ENCODE measurements around the gene UMAD1. TPM values are rescaled to one million over a fixed set of nuclear protein-coding genes. Genes with fewer than 3 reads are reported as not detected.

The UMAD1 gene
- polyA plus RNA-seq, 1 of the 3 experiments (the other 2 are of a cell fraction): 13.9 TPM

DNA sequence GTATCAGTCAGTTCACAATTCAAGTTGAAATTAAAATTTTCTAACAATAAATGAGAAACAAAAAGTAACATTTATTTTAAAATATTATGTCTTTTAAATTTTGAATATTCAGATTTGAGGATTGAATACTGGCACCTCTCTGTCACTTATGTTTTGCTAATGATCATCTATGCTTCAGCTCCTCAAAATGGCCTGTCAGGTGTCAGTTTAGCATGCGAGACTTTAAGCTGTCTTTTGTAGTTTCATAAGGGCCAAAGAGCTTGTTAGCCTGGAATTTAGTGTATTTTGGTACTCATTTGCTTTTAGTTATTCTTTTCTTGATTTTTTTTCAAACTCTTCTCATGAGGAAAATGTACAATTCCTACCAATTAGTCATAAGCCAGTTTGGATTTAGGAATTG is 179.9 kb downstream of the UMAD1 start:
- no peaks in the 10 kb centered on the region for H3K9me3 ChIP-seq
- TF ChIP-seq TEAD4 (IDR thresholded peaks at IDR 0.05; ENCODE audit: borderline replicate concordance, insufficient read depth) (no peak), FOXJ3 (CRISPR knock-in tag; IDR thresholded peaks at IDR 0.05) (no peak)
- ChIA-PET POLR2A (interaction anchor here (0.6 kb wide), 1 partner anchor 152 kb away, joined by 4 read pairs; no protein-coding TSS in a partner anchor), CTCF (interaction anchor here (0.6 to 1.7 kb wide), 2 partner anchors 25 to 163 kb away, joined by 3 to 7 read pairs; no protein-coding TSS in a partner anchor)
- H3K4me1 ChIP-seq (ENCODE audit: control insufficient read depth in 1 of 2, insufficient read depth in 2 of 2, low read depth in 1 of 2, low read length in 1 of 2): no peaks in the 10 kb centered on the region; a peak in 1 of 4 replicates
- no peaks in the 10 kb centered on the region for H4K20me1 ChIP-seq (ENCODE audit: insufficient read depth)
- no peaks in the 10 kb centered on the region for H3F3A ChIP-seq (replicated peaks; ENCODE audit: insufficient read depth)
- peaks cover 0 to 4% of the 10 kb centered on the region in 2 experiments for H3K36me3 ChIP-seq (replicated peaks in 1 of 2; ENCODE audit: control insufficient read depth in 1 of 2, insufficient read depth in 2 of 2, low read length in 1 of 2)
- no peaks in the 10 kb centered on the region for H3K27me3 ChIP-seq (ENCODE audit: insufficient read depth)
- no peak for DNase-seq
- H3K9me2 ChIP-seq: no peaks in the 10 kb centered on the region
- no peak overlapping the region for H2AFZ ChIP-seq (ENCODE audit: low read depth)
- no peak overlapping the region for H3K4me2 ChIP-seq
- no peak overlapping the region for H3K4me3 ChIP-seq (ENCODE audit: low read depth in 2 of 2, low read length in 1 of 2)
- no peak overlapping the region for H3K27ac ChIP-seq (ENCODE audit: low read depth in 2 of 2, low read length in 1 of 2)
- no peak overlapping the region for H3K9ac ChIP-seq
- H3K79me2 ChIP-seq (ENCODE audit: insufficient read depth): no peaks in the 10 kb centered on the region
- 80% methylated on average over 1 of the region's 1 CpG for WGBS (ENCODE audit: low lambda C conversion rate)

DNA sequence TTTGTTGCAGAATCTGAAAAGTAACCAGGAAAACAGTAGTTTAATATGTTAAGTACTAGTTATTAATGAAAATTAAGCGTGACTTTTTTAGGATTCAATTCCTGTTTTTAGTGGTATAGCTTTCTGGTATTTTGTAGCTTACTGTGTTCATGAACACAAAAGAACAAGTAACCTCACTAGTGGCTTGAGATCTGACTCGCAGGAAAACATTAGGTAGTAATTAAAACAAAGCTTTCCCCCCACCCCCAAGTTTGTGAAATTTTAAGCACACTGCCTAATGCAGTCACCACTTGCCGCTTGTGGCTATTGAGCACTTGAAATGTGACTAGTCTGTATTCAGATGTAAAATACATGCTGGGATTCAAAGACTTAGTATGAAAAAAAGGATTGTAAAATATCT is 180.4 kb downstream of the UMAD1 start:
- Histone ChIP-seq H3K27ac (ENCODE audit: low read depth in 2 of 2, low read length in 1 of 2) (no peak overlapping the region), H4K20me1 (ENCODE audit: insufficient read depth) (no peaks in the 10 kb centered on the region), H3K9me3 (no peaks in the 10 kb centered on the region), H3F3A (replicated peaks; ENCODE audit: insufficient read depth) (no peaks in the 10 kb centered on the region), H3K79me2 (ENCODE audit: insufficient read depth) (no peaks in the 10 kb centered on the region), H3K4me3 (ENCODE audit: low read depth in 2 of 2, low read length in 1 of 2) (no peak overlapping the region), H3K9me2 (no peaks in the 10 kb centered on the region), H3K4me2 (no peak overlapping the region), H3K27me3 (ENCODE audit: insufficient read depth) (no peaks in the 10 kb centered on the region), H3K36me3 (replicated peaks in 1 of 2; ENCODE audit: control insufficient read depth in 1 of 2, insufficient read depth in 2 of 2, low read length in 1 of 2) (peaks cover 0 to 4% of the 10 kb centered on the region in 2 experiments), H2AFZ (ENCODE audit: low read depth) (no peak overlapping the region), H3K4me1 (ENCODE audit: control insufficient read depth in 1 of 2, insufficient read depth in 2 of 2, low read depth in 1 of 2, low read length in 1 of 2) (no peaks in the 10 kb centered on the region; a peak in 1 of 4 replicates), H3K9ac (no peak overlapping the region)
- POLR2A ChIA-PET: interaction anchor here (0.6 kb wide), 1 partner anchor 151 kb away, joined by 4 read pairs; no protein-coding TSS in a partner anchor
- no peak for DNase-seq
- CTCF ChIA-PET: interaction anchor here (0.6 to 1.7 kb wide), 2 partner anchors 24 to 163 kb away, joined by 3 to 7 read pairs; no protein-coding TSS in a partner anchor
- 97% methylated on average over 3 of the region's 3 CpGs for WGBS (ENCODE audit: low lambda C conversion rate)
- TF ChIP-seq, protein P1, sequence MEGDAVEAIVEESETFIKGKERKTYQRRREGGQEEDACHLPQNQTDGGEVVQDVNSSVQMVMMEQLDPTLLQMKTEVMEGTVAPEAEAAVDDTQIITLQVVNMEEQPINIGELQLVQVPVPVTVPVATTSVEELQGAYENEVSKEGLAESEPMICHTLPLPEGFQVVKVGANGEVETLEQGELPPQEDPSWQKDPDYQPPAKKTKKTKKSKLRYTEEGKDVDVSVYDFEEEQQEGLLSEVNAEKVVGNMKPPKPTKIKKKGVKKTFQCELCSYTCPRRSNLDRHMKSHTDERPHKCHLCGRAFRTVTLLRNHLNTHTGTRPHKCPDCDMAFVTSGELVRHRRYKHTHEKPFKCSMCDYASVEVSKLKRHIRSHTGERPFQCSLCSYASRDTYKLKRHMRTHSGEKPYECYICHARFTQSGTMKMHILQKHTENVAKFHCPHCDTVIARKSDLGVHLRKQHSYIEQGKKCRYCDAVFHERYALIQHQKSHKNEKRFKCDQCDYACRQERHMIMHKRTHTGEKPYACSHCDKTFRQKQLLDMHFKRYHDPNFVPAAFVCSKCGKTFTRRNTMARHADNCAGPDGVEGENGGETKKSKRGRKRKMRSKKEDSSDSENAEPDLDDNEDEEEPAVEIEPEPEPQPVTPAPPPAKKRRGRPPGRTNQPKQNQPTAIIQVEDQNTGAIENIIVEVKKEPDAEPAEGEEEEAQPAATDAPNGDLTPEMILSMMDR (IDR thresholded peaks at IDR 0.05): no peak
- TF ChIP-seq GABPA (IDR thresholded peaks at IDR 0.05; ENCODE audit: low read depth): no peak

DNA sequence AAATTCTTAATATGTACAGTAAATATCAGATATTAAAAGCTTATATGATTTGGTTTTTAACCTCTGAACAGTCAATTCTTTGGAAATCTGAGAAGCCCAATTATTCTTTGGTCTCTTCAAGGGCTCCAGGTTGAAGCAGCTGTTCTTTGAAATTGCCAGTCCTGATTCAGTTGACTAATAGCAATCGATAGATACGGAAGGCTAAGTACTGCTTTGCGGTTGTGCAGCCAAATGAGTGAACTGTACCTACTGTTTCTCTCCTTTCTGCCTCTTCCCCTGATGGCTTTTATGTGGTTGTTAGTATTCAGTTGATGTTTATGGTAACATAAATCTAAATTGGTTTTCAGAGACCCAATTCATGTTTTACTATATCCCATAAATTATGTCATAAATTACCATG is 181.0 kb downstream of the UMAD1 start:
- H3K36me3 ChIP-seq (replicated peaks in 1 of 2; ENCODE audit: control insufficient read depth in 1 of 2, insufficient read depth in 2 of 2, low read length in 1 of 2): peaks cover 0 to 4% of the 10 kb centered on the region in 2 experiments
- ChIA-PET POLR2A (no interaction called here), CTCF (interaction anchor here (1.7 kb wide), 1 partner anchor 24 kb away, joined by 7 read pairs; no protein-coding TSS in a partner anchor)
- H3K9ac ChIP-seq: no peak overlapping the region
- no peaks in the 10 kb centered on the region for H3K9me2 ChIP-seq
- WGBS (ENCODE audit: low lambda C conversion rate): 97% methylated on average over 3 of the region's 3 CpGs
- H3K27me3 ChIP-seq (ENCODE audit: insufficient read depth): no peaks in the 10 kb centered on the region
- no peak overlapping the region for H3K4me3 ChIP-seq (ENCODE audit: low read depth in 2 of 2, low read length in 1 of 2)
- no peaks in the 10 kb centered on the region for H3K79me2 ChIP-seq (ENCODE audit: insufficient read depth)
- H4K20me1 ChIP-seq (ENCODE audit: insufficient read depth): no peaks in the 10 kb centered on the region
- H3K4me2 ChIP-seq: no peak overlapping the region
- no peaks in the 10 kb centered on the region for H3K9me3 ChIP-seq
- no peak overlapping the region for H3K27ac ChIP-seq (ENCODE audit: low read depth in 2 of 2, low read length in 1 of 2)
- no peak overlapping the region for H2AFZ ChIP-seq (ENCODE audit: low read depth)
- H3F3A ChIP-seq (replicated peaks; ENCODE audit: insufficient read depth): no peaks in the 10 kb centered on the region
- no peak for DNase-seq
- no peaks in the 10 kb centered on the region; a peak in 1 of 4 replicates for H3K4me1 ChIP-seq (ENCODE audit: control insufficient read depth in 1 of 2, insufficient read depth in 2 of 2, low read depth in 1 of 2, low read length in 1 of 2)
- TF ChIP-seq TAF1 (IDR thresholded peaks at IDR 0.05; ENCODE audit: borderline replicate concordance, low read depth, low read length) (no peak), GABPA (IDR thresholded peaks at IDR 0.05; ENCODE audit: low read depth) (no peak), POLR2AphosphoS5 (IDR thresholded peaks at IDR 0.05; ENCODE audit: low read depth, low read length) (no peak), GATA2 (CRISPR knock-in tag; IDR thresholded peaks at IDR 0.05) (no peak), CHD2 (IDR thresholded peaks at IDR 0.05; ENCODE audit: low read length, partially characterized antibody) (no peak), EZH2phosphoT487 (IDR thresholded peaks at IDR 0.05; ENCODE audit: borderline replicate concordance, low read depth) (no peak), NFIC (IDR thresholded peaks at IDR 0.05; ENCODE audit: borderline replicate concordance) (no peak), TEAD4 (IDR thresholded peaks at IDR 0.05; ENCODE audit: borderline replicate concordance, insufficient read depth) (no peak), FOSL2 (IDR thresholded peaks at IDR 0.05; ENCODE audit: borderline replicate concordance, low read depth) (no peak), RFX5 (IDR thresholded peaks at IDR 0.05; ENCODE audit: low read length) (no peak)
- TF ChIP-seq, protein P2, sequence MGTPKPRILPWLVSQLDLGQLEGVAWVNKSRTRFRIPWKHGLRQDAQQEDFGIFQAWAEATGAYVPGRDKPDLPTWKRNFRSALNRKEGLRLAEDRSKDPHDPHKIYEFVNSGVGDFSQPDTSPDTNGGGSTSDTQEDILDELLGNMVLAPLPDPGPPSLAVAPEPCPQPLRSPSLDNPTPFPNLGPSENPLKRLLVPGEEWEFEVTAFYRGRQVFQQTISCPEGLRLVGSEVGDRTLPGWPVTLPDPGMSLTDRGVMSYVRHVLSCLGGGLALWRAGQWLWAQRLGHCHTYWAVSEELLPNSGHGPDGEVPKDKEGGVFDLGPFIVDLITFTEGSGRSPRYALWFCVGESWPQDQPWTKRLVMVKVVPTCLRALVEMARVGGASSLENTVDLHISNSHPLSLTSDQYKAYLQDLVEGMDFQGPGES (IDR thresholded peaks at IDR 0.05; ENCODE audit: low read depth, low read length): no peak
- TF ChIP-seq, protein P1 (IDR thresholded peaks at IDR 0.05): no peak
- TF ChIP-seq, protein P3, sequence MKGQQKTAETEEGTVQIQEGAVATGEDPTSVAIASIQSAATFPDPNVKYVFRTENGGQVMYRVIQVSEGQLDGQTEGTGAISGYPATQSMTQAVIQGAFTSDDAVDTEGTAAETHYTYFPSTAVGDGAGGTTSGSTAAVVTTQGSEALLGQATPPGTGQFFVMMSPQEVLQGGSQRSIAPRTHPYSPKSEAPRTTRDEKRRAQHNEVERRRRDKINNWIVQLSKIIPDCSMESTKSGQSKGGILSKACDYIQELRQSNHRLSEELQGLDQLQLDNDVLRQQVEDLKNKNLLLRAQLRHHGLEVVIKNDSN (IDR thresholded peaks at IDR 0.05; ENCODE audit: borderline replicate concordance, low read depth): no peak
